GM12864 (cell line): ENCODE data around the gene CYBA.

Source experiments
- DNase-seq: peaks from one replicate; pipeline ENCODE4 v3.0.0-alpha.2; 2011; ENCODE audit warnings: low read depth
- H3K4me3 ChIP-seq: 2 replicates; pipeline ENCODE4 v1.5.1; 2011; ENCODE audit warnings: mild to moderate bottlenecking, low read depth, low read length, control low read depth
- CTCF ChIP-seq: IDR thresholded peaks from 2 replicates; pipeline ENCODE4 v1.5.1; 2011; ENCODE audit warnings: low read depth, mild to moderate bottlenecking, moderate library complexity, low read length, control low read depth, inconsistent platforms; ENCODE audit errors: missing control alignments

CYBA gene

DNA sequence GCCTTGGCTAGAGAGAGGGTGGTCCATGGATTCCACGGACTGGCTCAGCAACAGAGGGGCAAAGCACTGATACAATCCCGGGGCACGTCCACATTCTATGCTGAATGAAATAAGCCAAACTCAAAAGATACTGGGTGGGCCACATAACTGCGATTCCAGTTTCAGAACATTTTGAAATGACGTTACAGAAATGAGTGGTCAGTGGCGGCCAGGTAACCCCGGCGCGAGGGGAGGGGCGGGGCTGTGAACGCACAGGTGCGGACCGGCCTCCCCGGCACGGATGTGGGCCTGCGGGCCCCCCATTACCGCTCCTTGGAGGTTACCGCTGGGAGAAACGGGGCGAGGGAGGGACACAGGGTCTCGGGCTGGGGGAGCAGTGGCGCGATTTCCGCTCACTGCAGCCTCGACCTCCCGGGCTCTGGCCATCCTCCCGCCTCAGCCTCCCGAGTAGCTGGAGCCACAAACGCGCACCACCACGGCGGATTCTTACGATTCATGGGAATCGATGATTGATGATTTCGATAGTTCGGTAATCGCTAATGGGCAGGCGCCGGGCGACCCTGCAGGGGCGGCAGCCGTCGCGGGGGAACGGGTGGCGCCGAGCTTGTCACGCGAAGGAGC lies 11.5 kb upstream of the CYBA start:
- H3K4me3 ChIP-seq, result peak overlapping the region; percentile 98
- no peak for TF ChIP-seq CTCF
- DNase-seq, result no peak

DNA sequence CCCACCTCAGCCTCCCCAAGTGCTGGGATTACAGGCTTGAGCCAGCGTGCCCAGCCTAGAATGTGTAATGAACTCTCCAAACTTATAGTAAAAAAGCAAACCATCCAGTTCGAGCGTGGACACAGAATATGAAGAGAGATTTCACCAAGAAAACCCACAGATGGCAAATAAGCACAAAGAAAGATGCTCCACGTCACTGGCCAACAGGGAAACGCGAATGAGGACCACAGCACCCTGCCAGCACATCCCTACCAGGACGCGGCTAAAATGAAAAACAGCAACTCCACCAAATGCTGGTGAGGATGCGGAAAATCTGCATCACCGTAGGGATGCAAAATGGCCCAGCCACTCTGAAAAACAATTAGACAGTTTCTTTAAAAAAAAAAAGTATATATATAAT lies 10.6 kb upstream of the CYBA start:
- peak overlapping the region; percentile 34 for H3K4me3 ChIP-seq
- no peak for DNase-seq
- no peak for TF ChIP-seq CTCF

GRCh38 chr16:88659160-88659559 lies 8.3 kb upstream of the CYBA start:
- no peak for DNase-seq
- no peak overlapping the region for H3K4me3 ChIP-seq
- no peak for TF ChIP-seq CTCF

DNA sequence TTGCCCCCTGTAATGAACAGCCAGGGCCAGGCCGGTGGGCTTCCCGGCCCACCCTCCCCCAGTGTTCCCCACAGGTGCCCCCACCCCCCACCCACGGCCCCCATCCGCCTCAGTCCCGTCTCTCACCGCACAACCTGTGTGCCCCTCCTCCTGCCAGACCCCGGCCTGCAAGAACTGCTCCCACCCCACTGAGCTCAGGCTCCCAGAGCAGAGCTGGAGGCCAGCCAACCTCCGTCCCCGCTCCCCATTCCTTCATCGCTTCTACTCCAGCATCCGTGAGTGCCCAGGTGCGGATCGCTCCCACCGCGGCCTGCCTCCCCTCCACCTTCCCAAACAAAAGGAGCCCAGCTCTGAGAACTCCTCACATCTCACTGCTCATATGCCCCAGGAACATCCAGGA lies 7.9 kb upstream of the CYBA start:
- no peak for TF ChIP-seq CTCF
- H3K4me3 ChIP-seq, result no peak overlapping the region
- no peak for DNase-seq

DNA sequence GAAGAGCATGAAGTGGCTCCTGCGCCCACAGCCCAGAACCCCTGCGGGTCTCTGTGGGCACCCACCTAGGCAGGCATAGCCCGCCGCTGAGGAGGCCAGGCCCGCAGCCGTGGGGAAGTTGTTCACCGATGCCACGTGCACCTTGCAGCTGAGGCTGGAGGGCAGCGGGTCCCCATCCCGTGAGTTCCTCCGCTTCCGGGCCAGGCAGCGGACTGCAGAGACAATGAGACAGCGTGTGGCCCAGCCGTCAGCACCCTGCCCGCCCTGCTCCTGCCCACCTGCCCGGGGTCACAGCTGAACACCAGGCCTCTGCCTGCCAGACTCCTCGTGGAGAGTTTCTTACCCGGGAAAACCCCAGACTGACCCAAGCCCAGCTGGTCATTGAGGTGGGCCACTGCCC lies 6.5 kb upstream of the CYBA start:
- DNase-seq, result no peak
- no peak overlapping the region for H3K4me3 ChIP-seq
- TF ChIP-seq CTCF, result no peak

- no peak overlapping the region for H3K4me3 ChIP-seq
- TF ChIP-seq CTCF, result no peak
- no peak for DNase-seq
Observed at GRCh38 chr16:88656291-88656980, 5.6 kb upstream of the CYBA start.

- DNase-seq, result no peak
- no peak for TF ChIP-seq CTCF
Observed at GRCh38 chr16:88655733-88656281, 5.0 kb upstream of the CYBA start.

More at GRCh38 chr16:88655733-88656281, 5.0 kb upstream of the CYBA start:
- H3K4me3 ChIP-seq, result no peak overlapping the region
